ENCODE measurements around the gene TXNL4A.

DNA sequence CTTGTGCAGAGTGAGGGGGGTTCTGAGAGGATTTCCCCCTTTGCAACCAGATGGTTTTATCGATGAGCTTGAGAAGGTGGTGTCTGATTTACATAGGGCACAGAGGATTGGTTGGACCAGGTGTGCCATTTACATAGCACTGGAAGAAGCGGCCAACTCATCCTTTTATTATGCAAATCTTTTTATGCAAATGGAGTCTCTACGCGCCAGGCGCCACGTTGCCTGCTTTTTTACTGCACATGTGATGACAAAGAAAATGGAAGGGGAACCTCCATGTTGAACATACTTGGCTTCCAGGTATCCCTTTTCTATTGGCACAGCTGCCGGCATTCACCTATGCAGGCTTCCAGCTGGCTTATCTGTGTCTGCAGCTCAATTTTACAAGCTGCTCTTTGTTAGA lies 18.4 kb upstream of the TXNL4A start:
- TF ChIP-seq, protein P1, sequence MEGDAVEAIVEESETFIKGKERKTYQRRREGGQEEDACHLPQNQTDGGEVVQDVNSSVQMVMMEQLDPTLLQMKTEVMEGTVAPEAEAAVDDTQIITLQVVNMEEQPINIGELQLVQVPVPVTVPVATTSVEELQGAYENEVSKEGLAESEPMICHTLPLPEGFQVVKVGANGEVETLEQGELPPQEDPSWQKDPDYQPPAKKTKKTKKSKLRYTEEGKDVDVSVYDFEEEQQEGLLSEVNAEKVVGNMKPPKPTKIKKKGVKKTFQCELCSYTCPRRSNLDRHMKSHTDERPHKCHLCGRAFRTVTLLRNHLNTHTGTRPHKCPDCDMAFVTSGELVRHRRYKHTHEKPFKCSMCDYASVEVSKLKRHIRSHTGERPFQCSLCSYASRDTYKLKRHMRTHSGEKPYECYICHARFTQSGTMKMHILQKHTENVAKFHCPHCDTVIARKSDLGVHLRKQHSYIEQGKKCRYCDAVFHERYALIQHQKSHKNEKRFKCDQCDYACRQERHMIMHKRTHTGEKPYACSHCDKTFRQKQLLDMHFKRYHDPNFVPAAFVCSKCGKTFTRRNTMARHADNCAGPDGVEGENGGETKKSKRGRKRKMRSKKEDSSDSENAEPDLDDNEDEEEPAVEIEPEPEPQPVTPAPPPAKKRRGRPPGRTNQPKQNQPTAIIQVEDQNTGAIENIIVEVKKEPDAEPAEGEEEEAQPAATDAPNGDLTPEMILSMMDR (IDR thresholded peaks at IDR 0.05 in 2 of 3, conservative IDR thresholded peaks at IDR 0.05 in 1 of 3; ENCODE audit: borderline replicate concordance in 1 of 3, insufficient read depth in 1 of 3, low read depth in 2 of 3, low read length in 2 of 3): no peak
- TF ChIP-seq TCF7L2 (IDR thresholded peaks at IDR 0.05; ENCODE audit: borderline replicate concordance, extremely low read depth, insufficient read depth, insufficient read length) (no peak), POLR2A (IDR thresholded peaks at IDR 0.05; ENCODE audit: borderline replicate concordance, extremely low read depth, insufficient read depth, insufficient read length) (no peak), ZNF274 (IDR thresholded peaks at IDR 0.05; ENCODE audit: low read depth, low read length) (no peak), CEBPB (IDR thresholded peaks at IDR 0.05; ENCODE audit: low read depth) (no peak), POLR2AphosphoS5 (IDR thresholded peaks at IDR 0.05; ENCODE audit: low read depth, low read length) (no peak), EGR1 (IDR thresholded peaks at IDR 0.05; ENCODE audit: low read depth) (no peak), EZH2 (IDR thresholded peaks at IDR 0.05) (no peak), CBX3 (IDR thresholded peaks at IDR 0.05; ENCODE audit: low read depth) (no peak)
- TF ChIP-seq, protein P2, sequence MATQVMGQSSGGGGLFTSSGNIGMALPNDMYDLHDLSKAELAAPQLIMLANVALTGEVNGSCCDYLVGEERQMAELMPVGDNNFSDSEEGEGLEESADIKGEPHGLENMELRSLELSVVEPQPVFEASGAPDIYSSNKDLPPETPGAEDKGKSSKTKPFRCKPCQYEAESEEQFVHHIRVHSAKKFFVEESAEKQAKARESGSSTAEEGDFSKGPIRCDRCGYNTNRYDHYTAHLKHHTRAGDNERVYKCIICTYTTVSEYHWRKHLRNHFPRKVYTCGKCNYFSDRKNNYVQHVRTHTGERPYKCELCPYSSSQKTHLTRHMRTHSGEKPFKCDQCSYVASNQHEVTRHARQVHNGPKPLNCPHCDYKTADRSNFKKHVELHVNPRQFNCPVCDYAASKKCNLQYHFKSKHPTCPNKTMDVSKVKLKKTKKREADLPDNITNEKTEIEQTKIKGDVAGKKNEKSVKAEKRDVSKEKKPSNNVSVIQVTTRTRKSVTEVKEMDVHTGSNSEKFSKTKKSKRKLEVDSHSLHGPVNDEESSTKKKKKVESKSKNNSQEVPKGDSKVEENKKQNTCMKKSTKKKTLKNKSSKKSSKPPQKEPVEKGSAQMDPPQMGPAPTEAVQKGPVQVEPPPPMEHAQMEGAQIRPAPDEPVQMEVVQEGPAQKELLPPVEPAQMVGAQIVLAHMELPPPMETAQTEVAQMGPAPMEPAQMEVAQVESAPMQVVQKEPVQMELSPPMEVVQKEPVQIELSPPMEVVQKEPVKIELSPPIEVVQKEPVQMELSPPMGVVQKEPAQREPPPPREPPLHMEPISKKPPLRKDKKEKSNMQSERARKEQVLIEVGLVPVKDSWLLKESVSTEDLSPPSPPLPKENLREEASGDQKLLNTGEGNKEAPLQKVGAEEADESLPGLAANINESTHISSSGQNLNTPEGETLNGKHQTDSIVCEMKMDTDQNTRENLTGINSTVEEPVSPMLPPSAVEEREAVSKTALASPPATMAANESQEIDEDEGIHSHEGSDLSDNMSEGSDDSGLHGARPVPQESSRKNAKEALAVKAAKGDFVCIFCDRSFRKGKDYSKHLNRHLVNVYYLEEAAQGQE (IDR thresholded peaks at IDR 0.05; ENCODE audit: low read depth): no peak
- TF ChIP-seq, protein P3, sequence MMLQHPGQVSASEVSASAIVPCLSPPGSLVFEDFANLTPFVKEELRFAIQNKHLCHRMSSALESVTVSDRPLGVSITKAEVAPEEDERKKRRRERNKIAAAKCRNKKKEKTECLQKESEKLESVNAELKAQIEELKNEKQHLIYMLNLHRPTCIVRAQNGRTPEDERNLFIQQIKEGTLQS (IDR thresholded peaks at IDR 0.05): no peak
- TF ChIP-seq, protein P4, sequence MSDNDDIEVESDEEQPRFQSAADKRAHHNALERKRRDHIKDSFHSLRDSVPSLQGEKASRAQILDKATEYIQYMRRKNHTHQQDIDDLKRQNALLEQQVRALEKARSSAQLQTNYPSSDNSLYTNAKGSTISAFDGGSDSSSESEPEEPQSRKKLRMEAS (IDR thresholded peaks at IDR 0.05): no peak
